Measurements from ENCODE around the gene TTLL3. TPM values are rescaled to one million over a fixed set of nuclear protein-coding genes. Genes with fewer than 3 reads are reported as not detected.

Gene TTLL3
- total and polyA plus RNA-seq, 12 donors, result 6.7 to 35.0 (median 13.7) TPM

GRCh38 chr3:9786209-9786739, 23.8 kb upstream of the TTLL3 start:
- Histone ChIP-seq H3K4me3 (no peak overlapping the region), H3K9me3 (no peaks in the 10 kb centered on the region), H3K27ac (no peak overlapping the region), H3K36me3 (peaks cover 0 to 98% (median 28%) of the 10 kb centered on the region in 9 donors), H3K4me1 (peaks cover 0 to 31% (median 5%) of the 10 kb centered on the region in 9 donors), H3K27me3 (no peaks in the 10 kb centered on the region)
- TF ChIP-seq, protein P1, sequence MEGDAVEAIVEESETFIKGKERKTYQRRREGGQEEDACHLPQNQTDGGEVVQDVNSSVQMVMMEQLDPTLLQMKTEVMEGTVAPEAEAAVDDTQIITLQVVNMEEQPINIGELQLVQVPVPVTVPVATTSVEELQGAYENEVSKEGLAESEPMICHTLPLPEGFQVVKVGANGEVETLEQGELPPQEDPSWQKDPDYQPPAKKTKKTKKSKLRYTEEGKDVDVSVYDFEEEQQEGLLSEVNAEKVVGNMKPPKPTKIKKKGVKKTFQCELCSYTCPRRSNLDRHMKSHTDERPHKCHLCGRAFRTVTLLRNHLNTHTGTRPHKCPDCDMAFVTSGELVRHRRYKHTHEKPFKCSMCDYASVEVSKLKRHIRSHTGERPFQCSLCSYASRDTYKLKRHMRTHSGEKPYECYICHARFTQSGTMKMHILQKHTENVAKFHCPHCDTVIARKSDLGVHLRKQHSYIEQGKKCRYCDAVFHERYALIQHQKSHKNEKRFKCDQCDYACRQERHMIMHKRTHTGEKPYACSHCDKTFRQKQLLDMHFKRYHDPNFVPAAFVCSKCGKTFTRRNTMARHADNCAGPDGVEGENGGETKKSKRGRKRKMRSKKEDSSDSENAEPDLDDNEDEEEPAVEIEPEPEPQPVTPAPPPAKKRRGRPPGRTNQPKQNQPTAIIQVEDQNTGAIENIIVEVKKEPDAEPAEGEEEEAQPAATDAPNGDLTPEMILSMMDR (IDR thresholded peaks at IDR 0.05), result no peak
- ATAC-seq, result no peak
- intact Hi-C loops (cut with DNase I), result no loop called here
- DNase-seq, result no peak
- 85 to 93% methylated on average over 7 of the region's 7 CpGs for WGBS, 2 donors

- H3K36me3 ChIP-seq, result peaks cover 0 to 91% (median 27%) of the 10 kb centered on the region in 9 donors
- no peaks in the 10 kb centered on the region for H3K9me3 ChIP-seq
- TF ChIP-seq, protein P1 (IDR thresholded peaks at IDR 0.05), result peak in 5 of 9 donors; percentile 9 to 47 (median 17)
- peaks cover 0 to 31% (median 12%) of the 10 kb centered on the region in 9 donors for H3K4me1 ChIP-seq
- no peak overlapping the region for H3K4me3 ChIP-seq
- H3K27ac ChIP-seq, result no peak overlapping the region
- DNase-seq, result no peak
- no peaks in the 10 kb centered on the region for H3K27me3 ChIP-seq
- intact Hi-C loops (cut with DNase I), result no loop called here
- 87 to 94% methylated on average over 13 of the region's 13 CpGs for WGBS, 2 donors
- ATAC-seq, result no peak
Observed at GRCh38 chr3:9786825-9787669, 23.0 kb upstream of the TTLL3 start.

DNA sequence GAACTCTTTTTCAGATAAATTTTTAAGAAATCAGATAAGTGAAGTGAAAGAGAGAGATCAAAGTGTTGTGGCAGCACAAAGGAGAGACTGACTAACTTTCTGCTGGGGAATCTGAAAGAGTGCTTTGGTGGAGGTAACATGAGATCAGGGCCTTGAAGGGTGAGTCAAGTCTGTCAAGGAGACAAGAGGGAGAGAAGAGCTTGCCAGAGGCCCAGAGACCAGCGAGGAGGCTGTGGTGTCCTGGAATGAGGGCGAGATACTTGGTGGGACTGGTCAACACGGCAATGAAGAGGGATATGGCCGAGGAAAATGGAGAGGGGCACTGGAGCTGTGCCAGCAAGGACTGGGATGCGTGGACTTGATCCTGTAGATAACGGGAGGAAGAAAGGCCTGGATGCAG, 22.3 kb upstream of the TTLL3 start:
- Histone ChIP-seq H3K36me3 (peaks cover 0 to 84% (median 20%) of the 10 kb centered on the region in 9 donors), H3K27ac (no peak overlapping the region), H3K27me3 (no peaks in the 10 kb centered on the region), H3K4me1 (peaks cover 0 to 27% (median 13%) of the 10 kb centered on the region in 9 donors), H3K4me3 (no peak overlapping the region), H3K9me3 (no peaks in the 10 kb centered on the region)
- no peak for ATAC-seq
- DNase-seq, result no peak
- intact Hi-C loops (cut with DNase I), result no loop called here
- 82 to 83% methylated on average over 6 of the region's 6 CpGs for WGBS, 2 donors
- TF ChIP-seq, protein P1 (IDR thresholded peaks at IDR 0.05), result no peak

- peak overlapping the region in 6 of 10 donors; percentile 91 to 98 (median 97) for H3K27ac ChIP-seq
- H3K4me1 ChIP-seq, result peaks cover 5 to 46% (median 35%) of the 10 kb centered on the region in 9 donors
- H3K4me3 ChIP-seq, result peak overlapping the region in 2 of 10 donors; percentile 75 to 100
- no peaks in the 10 kb centered on the region for H3K9me3 ChIP-seq
- DNase-seq, result no peak
- H3K27me3 ChIP-seq, result no peaks in the 10 kb centered on the region
- H3K36me3 ChIP-seq, result peaks cover 0 to 72% (median 8%) of the 10 kb centered on the region in 9 donors
- TF ChIP-seq, protein P1 (IDR thresholded peaks at IDR 0.05), result no peak
- intact Hi-C loops (cut with DNase I), result loop anchor here in 4 of 10 donors (5.0 kb wide), 3 partner anchors 39 to 139 kb away; partner anchors contain the start of gene BRPF1 (in 1 of the 4)
- no peak for ATAC-seq
- 88 to 89% methylated on average over 11 of the region's 11 CpGs for WGBS, 2 donors
Observed at GRCh38 chr3:9791127-9791526, 18.9 kb upstream of the TTLL3 start.

Measured in heart right ventricle (tissue), 16 donors.